NCI-H446 (cell line): ENCODE results near the gene HSFX3.
"Not testable (repeated sequence)": the region's sequence is repeated elsewhere in the genome, so short reads cannot be mapped to it uniquely, and the experiment has no call there.

Source experiments
- DNase-seq, 2 experiments: peaks; one replicate each; lab custom pipeline; 2025; lab: John Stamatoyannopoulos, UW

Gene HSFX3

DNA sequence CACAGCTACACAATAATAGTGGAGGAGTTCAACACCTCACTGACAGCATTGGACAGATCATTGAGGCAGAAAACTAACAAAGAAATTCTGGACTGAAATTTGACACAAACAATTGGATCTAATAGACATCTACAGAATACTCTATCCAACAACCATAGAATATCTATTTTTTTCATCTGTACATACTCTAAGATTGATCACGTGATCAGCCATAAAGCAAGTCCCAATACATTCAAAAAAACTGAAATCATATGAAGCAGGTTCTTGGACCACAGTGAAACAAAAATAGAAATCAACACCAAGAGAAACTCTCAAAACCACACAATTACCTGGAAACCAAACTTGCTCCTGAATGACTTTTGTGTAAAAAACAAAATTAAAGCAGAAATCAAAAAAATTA, 32.4 kb downstream of the HSFX3 start:
- DNase-seq = no peak

- no peak for DNase-seq
Observed at GRCh38 chrX:149516604-149517003, 33.1 kb downstream of the HSFX3 start.

DNA sequence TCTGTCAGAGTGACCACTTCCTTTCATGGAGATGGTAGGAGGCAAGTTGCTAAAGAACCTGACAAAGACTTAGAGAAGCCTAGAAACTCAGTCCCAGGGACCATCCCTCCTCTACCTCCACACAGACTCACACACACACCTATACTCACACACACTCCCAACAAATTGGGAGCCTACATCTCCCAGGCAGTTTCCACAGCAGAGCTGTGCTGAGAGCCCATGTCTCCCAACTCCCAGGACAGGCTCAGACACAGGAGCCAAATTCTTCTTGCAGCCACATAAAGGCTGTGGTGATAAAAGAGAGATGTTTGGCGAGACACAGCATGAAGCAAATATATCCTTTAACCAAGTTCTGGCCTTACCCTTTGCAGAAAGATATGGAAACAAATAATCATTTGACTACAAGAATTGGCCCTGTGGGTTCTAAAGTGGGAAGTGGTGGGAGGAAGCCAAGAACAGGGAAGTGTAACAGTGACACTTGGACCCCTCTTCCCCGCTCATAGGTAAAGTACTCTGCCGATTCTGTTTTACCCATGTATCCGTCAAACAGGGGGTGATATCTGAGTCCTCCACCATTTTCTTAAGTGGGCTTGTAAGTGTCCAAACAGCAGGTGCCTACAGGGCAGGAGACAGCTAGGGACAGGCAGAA, 33.6 kb downstream of the HSFX3 start:
- no peak for DNase-seq

DNA sequence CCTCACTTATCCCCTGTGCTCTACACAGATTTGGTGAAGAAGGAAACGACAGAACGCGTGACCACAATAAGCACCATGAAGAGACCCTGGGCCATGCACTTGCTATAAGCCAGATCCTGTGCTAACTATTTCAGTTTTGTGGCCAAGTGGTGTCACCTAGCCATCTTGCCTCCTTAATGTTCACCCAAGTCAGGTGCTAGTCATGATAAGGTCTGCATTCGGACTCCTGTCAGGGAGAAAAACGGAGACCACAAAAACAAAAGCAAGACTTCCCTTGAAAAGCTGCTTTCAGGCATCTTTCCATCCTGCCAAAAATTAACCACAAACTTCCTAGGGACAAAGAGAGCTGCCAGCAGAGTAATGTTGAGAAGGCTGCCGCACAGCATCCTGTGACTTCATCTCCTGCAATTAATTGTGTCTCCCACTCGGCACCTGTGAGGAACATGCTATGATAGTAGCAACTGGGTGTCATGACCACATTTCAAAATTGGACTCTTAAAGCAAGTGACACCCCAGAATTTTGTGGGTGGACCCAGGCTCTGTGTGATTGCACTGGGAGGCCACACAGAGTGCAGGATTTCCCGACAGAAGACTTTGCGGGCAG, 35.8 kb downstream of the HSFX3 start:
- DNase-seq = no peak

DNA sequence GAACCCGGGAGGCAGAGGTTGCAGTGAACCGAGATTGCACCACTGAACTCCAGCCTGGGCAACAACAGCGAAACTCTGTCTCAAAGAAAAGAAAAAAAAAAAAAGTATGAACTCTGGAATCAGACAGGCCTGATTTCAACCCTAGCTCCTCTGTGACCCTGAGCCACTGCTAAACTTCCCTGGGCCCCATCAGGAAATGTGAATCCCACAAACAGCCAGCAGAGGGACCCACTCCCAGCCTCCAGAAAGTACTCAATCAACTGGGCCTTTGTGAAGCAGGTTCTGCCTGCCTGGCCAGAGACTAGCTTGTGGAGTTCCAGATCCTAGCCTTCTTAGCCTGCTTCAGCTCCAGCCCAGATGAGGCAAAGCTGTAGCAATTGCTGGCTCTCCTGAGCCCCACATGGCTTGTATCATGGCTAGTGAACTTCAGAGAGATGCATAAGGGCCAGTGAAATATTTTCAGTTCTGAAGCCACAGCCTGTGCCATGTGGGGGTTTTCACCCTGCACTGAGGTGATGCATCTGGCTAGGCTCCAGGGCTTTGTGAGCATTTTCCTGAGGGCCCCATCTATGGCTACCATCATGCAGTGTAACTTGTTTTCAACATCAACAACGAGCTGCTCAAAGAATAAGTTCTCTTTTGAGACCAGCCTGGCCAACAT, 37.4 kb downstream of the HSFX3 start:
- peak; percentile 7 to 40 for DNase-seq

DNA sequence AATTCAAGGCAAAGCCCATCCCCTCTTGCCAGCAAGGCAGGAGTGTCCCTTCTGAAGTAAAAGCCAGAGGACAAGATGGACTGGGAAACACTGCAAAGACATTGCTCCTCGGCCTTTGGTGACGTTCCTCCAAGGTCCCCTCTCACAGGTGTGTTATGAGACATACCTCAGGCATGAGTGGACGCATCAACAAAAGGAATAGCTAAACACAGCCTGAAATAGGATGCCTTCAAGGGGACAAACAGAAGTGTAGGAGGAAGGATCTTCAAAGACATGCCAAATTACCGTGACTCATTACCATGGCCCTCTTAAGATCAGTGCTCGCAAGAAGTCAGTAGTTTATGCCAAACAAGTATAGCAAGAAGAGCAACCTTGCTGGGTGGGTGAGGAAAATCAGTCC, 38.6 kb downstream of the HSFX3 start:
- DNase-seq = no peak

DNA sequence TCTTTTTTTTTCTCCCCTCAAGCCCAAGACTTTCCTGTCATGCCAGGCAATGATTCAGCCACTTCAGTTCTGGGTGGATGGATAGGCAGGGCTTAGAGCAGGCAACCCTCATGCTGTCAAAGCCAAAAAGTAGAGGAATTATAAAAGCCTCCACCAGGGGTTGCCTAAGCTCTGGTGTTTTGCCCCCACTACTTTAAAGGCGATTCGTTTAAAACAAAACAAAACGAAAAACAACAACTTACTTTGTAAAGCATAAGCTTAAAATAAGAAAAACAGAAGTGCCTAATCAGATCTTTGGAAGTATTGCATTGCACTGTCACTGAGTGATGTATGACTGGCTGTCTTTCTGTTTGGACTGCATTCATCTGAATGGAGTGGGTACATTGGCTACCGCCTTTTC, 39.3 kb downstream of the HSFX3 start:
- DNase-seq = no peak

DNA sequence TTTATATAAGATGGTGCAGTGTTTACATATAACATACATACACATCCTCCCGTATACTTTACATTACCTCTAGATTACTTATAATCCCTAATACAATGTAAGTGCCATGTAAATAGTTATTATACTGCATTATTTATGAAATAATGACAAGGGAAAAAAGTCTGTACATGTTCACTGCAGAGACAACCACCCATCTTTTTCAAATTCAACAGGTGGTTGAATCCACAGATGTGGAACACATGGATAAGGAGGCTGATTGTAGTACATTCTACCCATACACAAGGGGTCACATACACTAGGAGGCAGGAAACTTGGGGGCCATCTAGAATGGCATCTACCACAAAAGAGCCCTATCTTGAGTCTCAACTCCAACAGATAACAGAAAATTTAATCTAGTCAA, 41.3 kb downstream of the HSFX3 start:
- no peak for DNase-seq

GRCh38 chrX:149506349-149506748, 43.4 kb downstream of the HSFX3 start:
- no peak for DNase-seq

DNA sequence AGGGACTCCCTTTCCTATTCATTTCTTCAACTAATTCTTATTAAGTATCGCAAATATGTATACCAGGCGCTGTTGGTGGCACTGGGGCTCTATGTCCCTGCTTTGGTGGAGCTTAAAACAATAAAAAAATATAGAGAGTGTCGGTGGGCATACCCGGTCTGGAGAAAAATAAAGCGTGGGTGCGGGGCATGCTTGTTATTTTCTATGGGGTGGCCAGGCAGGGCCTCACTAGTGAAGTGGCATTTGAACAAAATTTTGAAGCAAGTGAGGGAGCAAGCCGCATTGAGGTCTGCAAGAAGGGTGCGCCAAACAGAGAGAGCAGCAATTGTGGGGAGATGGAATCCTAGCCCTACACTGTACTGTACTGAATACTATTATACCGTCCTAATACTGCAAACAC, 44.1 kb downstream of the HSFX3 start:
- DNase-seq = no peak

- peak; percentile 37 to 85 for DNase-seq
Observed at GRCh38 chrX:149504915-149505651, 44.6 kb downstream of the HSFX3 start, which contains the start of gene IDS. Gene IDS, minus strand, starts transcription at chrX:149505306. Its CDS starts 169 bp downstream, at chrX:149505137.

DNA sequence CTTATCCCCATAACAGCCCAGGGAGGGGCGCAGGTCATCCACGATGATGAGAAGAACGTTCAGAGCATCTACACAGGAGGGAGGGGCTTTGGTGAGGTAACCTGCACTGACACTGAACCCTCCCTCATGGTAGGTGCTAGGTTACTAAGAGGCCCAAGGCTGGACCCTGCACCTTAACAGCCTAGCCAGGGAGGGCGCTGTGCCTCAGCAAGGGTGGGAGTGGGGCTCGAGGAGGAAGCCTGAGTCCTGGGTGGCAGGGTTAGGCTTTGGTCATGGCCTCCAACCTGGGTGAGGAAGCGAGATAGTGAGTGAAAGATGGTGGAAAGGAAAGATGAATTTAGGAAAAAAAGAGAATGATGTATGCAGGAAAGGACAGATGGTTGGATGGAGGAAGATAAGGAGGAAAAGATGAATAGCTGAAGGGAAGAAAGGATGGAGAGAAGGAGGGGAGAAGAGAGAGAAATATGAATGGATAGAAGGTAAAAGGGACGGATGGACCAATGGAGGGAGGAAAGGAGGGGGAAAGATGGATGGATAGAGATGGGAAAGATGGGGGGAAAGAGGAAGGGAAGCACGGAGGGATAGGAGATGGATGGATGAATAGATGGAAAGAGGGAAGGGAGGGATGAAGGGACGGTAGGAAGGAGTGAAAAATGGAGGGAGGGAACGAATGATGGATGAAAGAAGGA, 45.4 kb downstream of the HSFX3 start:
- peak in 1 of 2 experiments; percentile 3 for DNase-seq

GRCh38 chrX:149503446-149503845, 46.3 kb downstream of the HSFX3 start:
- DNase-seq = peak in 1 of 2 experiments; percentile 7

- DNase-seq = not testable (repeated sequence)
Observed at GRCh38 chrX:149502923-149503322, 46.8 kb downstream of the HSFX3 start.

GRCh38 chrX:149499766-149500165, 50.0 kb downstream of the HSFX3 start:
- DNase-seq = no peak

- DNase-seq = no peak
Observed at GRCh38 chrX:149498767-149499166, 51.0 kb downstream of the HSFX3 start.
